HG03460 (cell line): ENCODE data around the gene WNK1.
"Not testable (repeated sequence)": the region's sequence is repeated elsewhere in the genome, so short reads cannot be mapped to it uniquely, and the experiment has no call there.

ENCODE experiments used
- ATAC-seq: cut with Tn5 transposase; IDR thresholded peaks from one replicate; pipeline ENCODE4 v1.9.1; 2021; ENCODE audit not compliant: unreplicated experiment

The WNK1 gene

GRCh38 chr12:810671-811415 lies 58.5 kb downstream of the WNK1 start:
- no peak for ATAC-seq

- no peak for ATAC-seq
Observed at GRCh38 chr12:812950-813349, 60.6 kb downstream of the WNK1 start.

GRCh38 chr12:817456-817855 lies 65.1 kb downstream of the WNK1 start:
- ATAC-seq, result not testable (repeated sequence)

- no peak for ATAC-seq
Observed at GRCh38 chr12:817941-818600, 65.7 kb downstream of the WNK1 start.

GRCh38 chr12:818733-819132 lies 66.4 kb downstream of the WNK1 start:
- no peak for ATAC-seq

GRCh38 chr12:820336-820735 lies 68.0 kb downstream of the WNK1 start:
- ATAC-seq, result no peak

GRCh38 chr12:823028-823698 lies 70.8 kb downstream of the WNK1 start:
- ATAC-seq, result peak; percentile 86

GRCh38 chr12:826331-826730 lies 74.0 kb downstream of the WNK1 start:
- no peak for ATAC-seq

- ATAC-seq, result no peak
Observed at GRCh38 chr12:828726-829395, 76.5 kb downstream of the WNK1 start.

GRCh38 chr12:830111-830867 lies 77.9 kb downstream of the WNK1 start:
- no peak for ATAC-seq

GRCh38 chr12:835754-836518 lies 83.6 kb downstream of the WNK1 start:
- no peak for ATAC-seq

- ATAC-seq, result no peak
Observed at GRCh38 chr12:836952-837351, 84.6 kb downstream of the WNK1 start.

- ATAC-seq, result no peak
Observed at GRCh38 chr12:837548-837947, 85.2 kb downstream of the WNK1 start.

GRCh38 chr12:843609-844008 lies 91.2 kb downstream of the WNK1 start:
- no peak for ATAC-seq

- ATAC-seq, result no peak
Observed at GRCh38 chr12:846421-846820, 94.0 kb downstream of the WNK1 start.

- ATAC-seq, result no peak
Observed at GRCh38 chr12:848173-848865, 95.9 kb downstream of the WNK1 start.

GRCh38 chr12:848882-849527 lies 96.6 kb downstream of the WNK1 start:
- no peak for ATAC-seq

GRCh38 chr12:849733-850437 lies 97.5 kb downstream of the WNK1 start:
- ATAC-seq, result not testable (repeated sequence)
